HG03575 (cell line): ENCODE results near the gene HOXD4.

Experiments
- ATAC-seq: cut with Tn5 transposase; IDR thresholded peaks from one replicate; pipeline ENCODE4 v1.9.1; 2021; ENCODE audit not compliant: unreplicated experiment, insufficient number of reproducible peaks, low FRiP score; ENCODE audit errors: extremely low read depth

Gene HOXD4

GRCh38 chr2:176124947-176125771 is 26.2 kb upstream of the HOXD4 start:
- no peak for ATAC-seq

GRCh38 chr2:176125772-176126054 is 25.6 kb upstream of the HOXD4 start:
- no peak for ATAC-seq

GRCh38 chr2:176126929-176127773 is 24.2 kb upstream of the HOXD4 start:
- ATAC-seq: no peak

GRCh38 chr2:176127774-176128072 is 23.6 kb upstream of the HOXD4 start:
- no peak for ATAC-seq

- ATAC-seq: no peak
Measured at GRCh38 chr2:176128172-176128981, 23.0 kb upstream of the HOXD4 start.

GRCh38 chr2:176128982-176129796 is 22.2 kb upstream of the HOXD4 start, which contains the start of gene HOXD8:
Gene HOXD8, plus strand, starts transcription at chr2:176129705. Its CDS starts 662 bp downstream, at chr2:176130367.
- ATAC-seq: no peak

- no peak for ATAC-seq
Measured at GRCh38 chr2:176129813-176130146, 21.6 kb upstream of the HOXD4 start.

GRCh38 chr2:176130147-176130956 is 21.0 kb upstream of the HOXD4 start:
- ATAC-seq: no peak

- no peak for ATAC-seq
Measured at GRCh38 chr2:176130957-176131847, 20.1 kb upstream of the HOXD4 start.

GRCh38 chr2:176131848-176132158 is 19.5 kb upstream of the HOXD4 start:
- no peak for ATAC-seq

- ATAC-seq: no peak
Measured at GRCh38 chr2:176132205-176133171, 18.9 kb upstream of the HOXD4 start.

GRCh38 chr2:176133389-176133788 is 18.0 kb upstream of the HOXD4 start:
- ATAC-seq: no peak

GRCh38 chr2:176134035-176134434 is 17.3 kb upstream of the HOXD4 start:
- ATAC-seq: no peak

GRCh38 chr2:176135035-176135440 is 16.3 kb upstream of the HOXD4 start:
- no peak for ATAC-seq

GRCh38 chr2:176136374-176137251 is 14.7 kb upstream of the HOXD4 start:
- no peak for ATAC-seq

GRCh38 chr2:176137252-176137580 is 14.1 kb upstream of the HOXD4 start:
- ATAC-seq: no peak
